Measurements from ENCODE around the gene PDAP1.

The PDAP1 gene

DNA sequence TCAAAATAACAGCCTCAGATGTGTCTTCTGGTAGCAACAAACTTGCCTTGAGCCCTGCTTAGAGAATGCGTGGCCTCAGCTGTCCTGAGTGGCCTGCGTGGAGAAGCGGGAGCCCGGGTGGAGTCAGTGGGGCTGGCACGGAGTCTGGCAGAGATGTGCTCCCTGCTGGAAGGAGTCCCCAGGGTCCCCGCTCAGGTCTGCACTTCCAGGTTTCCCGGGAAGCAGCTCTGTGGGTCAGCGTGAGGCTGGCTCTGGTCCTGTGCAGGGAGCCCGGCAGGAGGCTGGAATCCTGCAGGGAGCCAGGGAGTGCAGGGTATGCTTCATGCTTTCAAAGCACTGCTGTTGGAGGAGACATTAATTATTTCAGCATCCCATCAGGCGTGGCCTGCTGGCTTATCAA, 40.5 kb upstream of the PDAP1 start:
- H3K9me2 ChIP-seq (replicated peaks; ENCODE audit: low read depth, low read length), result no peaks in the 10 kb centered on the region
- no peaks in the 10 kb centered on the region for H3K4me1 ChIP-seq (ENCODE audit: insufficient read depth, low read length, poor library complexity, severe bottlenecking)
- H3K4me2 ChIP-seq (ENCODE audit: low read depth, low read length, poor library complexity, severe bottlenecking), result no peak overlapping the region
- no peak for TF ChIP-seq EZH2phosphoT487 (IDR thresholded peaks at IDR 0.05; ENCODE audit: borderline replicate concordance)
- TF ChIP-seq, protein P1, sequence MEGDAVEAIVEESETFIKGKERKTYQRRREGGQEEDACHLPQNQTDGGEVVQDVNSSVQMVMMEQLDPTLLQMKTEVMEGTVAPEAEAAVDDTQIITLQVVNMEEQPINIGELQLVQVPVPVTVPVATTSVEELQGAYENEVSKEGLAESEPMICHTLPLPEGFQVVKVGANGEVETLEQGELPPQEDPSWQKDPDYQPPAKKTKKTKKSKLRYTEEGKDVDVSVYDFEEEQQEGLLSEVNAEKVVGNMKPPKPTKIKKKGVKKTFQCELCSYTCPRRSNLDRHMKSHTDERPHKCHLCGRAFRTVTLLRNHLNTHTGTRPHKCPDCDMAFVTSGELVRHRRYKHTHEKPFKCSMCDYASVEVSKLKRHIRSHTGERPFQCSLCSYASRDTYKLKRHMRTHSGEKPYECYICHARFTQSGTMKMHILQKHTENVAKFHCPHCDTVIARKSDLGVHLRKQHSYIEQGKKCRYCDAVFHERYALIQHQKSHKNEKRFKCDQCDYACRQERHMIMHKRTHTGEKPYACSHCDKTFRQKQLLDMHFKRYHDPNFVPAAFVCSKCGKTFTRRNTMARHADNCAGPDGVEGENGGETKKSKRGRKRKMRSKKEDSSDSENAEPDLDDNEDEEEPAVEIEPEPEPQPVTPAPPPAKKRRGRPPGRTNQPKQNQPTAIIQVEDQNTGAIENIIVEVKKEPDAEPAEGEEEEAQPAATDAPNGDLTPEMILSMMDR (conservative IDR thresholded peaks at IDR 0.05; ENCODE audit: low read length), result no peak
- H3K27me3 ChIP-seq (ENCODE audit: insufficient read depth, low read length, poor library complexity, severe bottlenecking), result no peaks in the 10 kb centered on the region
- H3F3A ChIP-seq (ENCODE audit: low read depth), result no peaks in the 10 kb centered on the region
- no peak overlapping the region for H2AFZ ChIP-seq (ENCODE audit: low read length)
- H3K4me3 ChIP-seq (ENCODE audit: low read length, poor library complexity, severe bottlenecking), result no peak overlapping the region
- H3K79me2 ChIP-seq (ENCODE audit: insufficient read depth, low read length), result peaks cover 4% of the 10 kb centered on the region; the same call in 1 of the 2 replicates
- H4K20me1 ChIP-seq (ENCODE audit: insufficient read depth, low read length, poor library complexity, severe bottlenecking), result no peaks in the 10 kb centered on the region
- no peak overlapping the region for H3K9ac ChIP-seq (ENCODE audit: low read depth, low read length, poor library complexity, severe bottlenecking)
- H3K36me3 ChIP-seq (ENCODE audit: insufficient read depth, low read length), result peaks cover 70% of the 10 kb centered on the region; the same call in 1 of the 2 replicates
- H3K9me3 ChIP-seq (ENCODE audit: insufficient read depth, low read depth, low read length), result no peaks in the 10 kb centered on the region

DNA sequence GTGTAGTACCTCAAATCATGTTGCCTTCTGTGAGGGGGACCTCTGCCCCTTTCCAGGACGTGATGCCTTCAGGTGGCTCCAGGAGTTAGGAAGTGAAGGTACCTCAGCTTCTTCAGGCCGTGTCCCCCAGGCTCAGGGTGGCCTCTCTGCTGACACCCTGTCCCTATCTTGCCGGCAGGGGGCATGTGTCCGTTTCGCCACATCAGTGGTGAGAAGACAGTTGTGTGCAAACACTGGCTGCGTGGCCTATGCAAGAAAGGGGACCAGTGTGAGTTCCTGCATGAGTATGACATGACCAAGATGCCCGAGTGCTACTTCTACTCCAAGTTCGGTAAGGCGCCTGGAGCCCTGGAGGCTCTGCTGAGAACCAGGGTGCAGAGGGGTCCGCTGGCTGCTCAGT, 39.5 kb upstream of the PDAP1 start:
- Histone ChIP-seq H3K4me3 (ENCODE audit: low read length, poor library complexity, severe bottlenecking) (no peak overlapping the region), H4K20me1 (ENCODE audit: insufficient read depth, low read length, poor library complexity, severe bottlenecking) (no peaks in the 10 kb centered on the region), H3F3A (ENCODE audit: low read depth) (no peaks in the 10 kb centered on the region), H3K9me3 (ENCODE audit: insufficient read depth, low read depth, low read length) (no peaks in the 10 kb centered on the region), H3K27me3 (ENCODE audit: insufficient read depth, low read length, poor library complexity, severe bottlenecking) (no peaks in the 10 kb centered on the region), H3K79me2 (ENCODE audit: insufficient read depth, low read length) (peaks cover 4% of the 10 kb centered on the region; the same call in 1 of the 2 replicates), H2AFZ (ENCODE audit: low read length) (no peak overlapping the region), H3K9me2 (replicated peaks; ENCODE audit: low read depth, low read length) (no peaks in the 10 kb centered on the region), H3K4me1 (ENCODE audit: insufficient read depth, low read length, poor library complexity, severe bottlenecking) (no peaks in the 10 kb centered on the region), H3K9ac (ENCODE audit: low read depth, low read length, poor library complexity, severe bottlenecking) (no peak overlapping the region), H3K4me2 (ENCODE audit: low read depth, low read length, poor library complexity, severe bottlenecking) (no peak overlapping the region), H3K36me3 (ENCODE audit: insufficient read depth, low read length) (peaks cover 64% of the 10 kb centered on the region; the same call in 1 of the 2 replicates)
- no peak for TF ChIP-seq EZH2phosphoT487 (IDR thresholded peaks at IDR 0.05; ENCODE audit: borderline replicate concordance)
- TF ChIP-seq, protein P1 (conservative IDR thresholded peaks at IDR 0.05; ENCODE audit: low read length), result 0 out of 2 replicates have a peak, but pooled peaks have one; percentile 20

DNA sequence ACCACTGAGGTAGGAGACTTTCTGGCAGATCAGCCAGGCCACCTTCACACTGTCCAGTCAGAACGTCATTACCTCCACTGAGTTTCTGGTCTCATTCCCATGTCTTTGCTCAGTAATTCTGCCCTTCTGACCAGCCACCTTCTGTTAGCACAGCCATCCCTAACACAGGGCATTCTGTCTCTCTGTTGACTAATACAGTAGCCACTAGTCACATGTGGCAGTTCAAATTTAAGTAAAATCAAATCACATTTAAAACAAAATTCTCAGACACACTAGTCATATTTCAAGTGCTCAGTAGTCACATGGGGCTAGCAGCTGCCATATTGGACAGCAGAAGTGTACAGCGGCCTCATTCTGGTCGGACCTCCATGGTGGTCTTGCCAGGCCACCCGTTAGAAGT, 37.7 kb upstream of the PDAP1 start:
- no peak overlapping the region for H3K4me3 ChIP-seq (ENCODE audit: low read length, poor library complexity, severe bottlenecking)
- H3K9me3 ChIP-seq (ENCODE audit: insufficient read depth, low read depth, low read length), result no peaks in the 10 kb centered on the region
- peaks cover 4% of the 10 kb centered on the region for H4K20me1 ChIP-seq (ENCODE audit: insufficient read depth, low read length, poor library complexity, severe bottlenecking)
- peaks cover 19% of the 10 kb centered on the region; the same call in 1 of the 2 replicates for H3K79me2 ChIP-seq (ENCODE audit: insufficient read depth, low read length)
- no peak overlapping the region for H3K4me2 ChIP-seq (ENCODE audit: low read depth, low read length, poor library complexity, severe bottlenecking)
- no peaks in the 10 kb centered on the region for H3K27me3 ChIP-seq (ENCODE audit: insufficient read depth, low read length, poor library complexity, severe bottlenecking)
- H3K9me2 ChIP-seq (replicated peaks; ENCODE audit: low read depth, low read length), result no peaks in the 10 kb centered on the region
- H3F3A ChIP-seq (ENCODE audit: low read depth), result no peaks in the 10 kb centered on the region
- H3K4me1 ChIP-seq (ENCODE audit: insufficient read depth, low read length, poor library complexity, severe bottlenecking), result peaks cover 4% of the 10 kb centered on the region
- H3K36me3 ChIP-seq (ENCODE audit: insufficient read depth, low read length), result peaks cover 53% of the 10 kb centered on the region; the same call in 1 of the 2 replicates
- TF ChIP-seq, protein P1 (conservative IDR thresholded peaks at IDR 0.05; ENCODE audit: low read length), result no peak
- no peak for TF ChIP-seq EZH2phosphoT487 (IDR thresholded peaks at IDR 0.05; ENCODE audit: borderline replicate concordance)
- H2AFZ ChIP-seq (ENCODE audit: low read length), result no peak overlapping the region
- no peak overlapping the region for H3K9ac ChIP-seq (ENCODE audit: low read depth, low read length, poor library complexity, severe bottlenecking)

Measured in Loucy (cell line).